ENCODE results near the gene GOLGA8B. TPM values are rescaled to one million over a fixed set of nuclear protein-coding genes. Genes with fewer than 3 reads are reported as not detected.

GOLGA8B gene
- total RNA-seq, 6 donors from 2014 or later: 29.8 to 788 (median 115) TPM

DNA sequence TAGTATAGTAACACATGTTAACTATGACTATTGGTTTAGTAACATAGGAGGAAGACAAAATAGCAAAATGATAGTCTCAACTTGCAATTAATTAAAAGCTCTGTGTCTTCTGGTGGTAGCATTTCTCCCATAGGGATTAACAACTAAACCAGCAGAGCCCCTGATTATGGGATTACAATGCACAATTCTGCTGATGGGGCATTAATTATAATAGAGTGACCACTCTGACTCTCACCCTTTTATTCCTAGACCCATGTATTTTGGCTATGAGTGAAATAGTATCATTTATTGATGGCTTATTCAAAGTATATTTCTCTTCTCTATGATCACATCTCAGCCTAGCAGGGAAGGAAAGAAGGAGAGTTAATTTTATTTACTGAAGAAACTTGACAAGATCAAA is 17.5 kb upstream of the GOLGA8B start:
- no peaks in the 10 kb centered on the region for H3K4me1 ChIP-seq
- DNase-seq (no peak), ATAC-seq (ENCODE audit: low FRiP score in 2 of 2) (no peak)
- H3K36me3 ChIP-seq: no peaks in the 10 kb centered on the region
- H3K4me3 ChIP-seq: no peak overlapping the region
- H3K9me3 ChIP-seq: no peaks in the 10 kb centered on the region
- no peak overlapping the region for H3K27ac ChIP-seq
- no peak for TF ChIP-seq EP300 (IDR thresholded peaks at IDR 0.05)
- TF ChIP-seq POLR2AphosphoS5 (IDR thresholded peaks at IDR 0.05): no peak
- TF ChIP-seq POLR2A (IDR thresholded peaks at IDR 0.05): no peak
- TF ChIP-seq, protein P1, sequence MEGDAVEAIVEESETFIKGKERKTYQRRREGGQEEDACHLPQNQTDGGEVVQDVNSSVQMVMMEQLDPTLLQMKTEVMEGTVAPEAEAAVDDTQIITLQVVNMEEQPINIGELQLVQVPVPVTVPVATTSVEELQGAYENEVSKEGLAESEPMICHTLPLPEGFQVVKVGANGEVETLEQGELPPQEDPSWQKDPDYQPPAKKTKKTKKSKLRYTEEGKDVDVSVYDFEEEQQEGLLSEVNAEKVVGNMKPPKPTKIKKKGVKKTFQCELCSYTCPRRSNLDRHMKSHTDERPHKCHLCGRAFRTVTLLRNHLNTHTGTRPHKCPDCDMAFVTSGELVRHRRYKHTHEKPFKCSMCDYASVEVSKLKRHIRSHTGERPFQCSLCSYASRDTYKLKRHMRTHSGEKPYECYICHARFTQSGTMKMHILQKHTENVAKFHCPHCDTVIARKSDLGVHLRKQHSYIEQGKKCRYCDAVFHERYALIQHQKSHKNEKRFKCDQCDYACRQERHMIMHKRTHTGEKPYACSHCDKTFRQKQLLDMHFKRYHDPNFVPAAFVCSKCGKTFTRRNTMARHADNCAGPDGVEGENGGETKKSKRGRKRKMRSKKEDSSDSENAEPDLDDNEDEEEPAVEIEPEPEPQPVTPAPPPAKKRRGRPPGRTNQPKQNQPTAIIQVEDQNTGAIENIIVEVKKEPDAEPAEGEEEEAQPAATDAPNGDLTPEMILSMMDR (IDR thresholded peaks at IDR 0.05): no peak
- H3K27me3 ChIP-seq: no peaks in the 10 kb centered on the region

DNA sequence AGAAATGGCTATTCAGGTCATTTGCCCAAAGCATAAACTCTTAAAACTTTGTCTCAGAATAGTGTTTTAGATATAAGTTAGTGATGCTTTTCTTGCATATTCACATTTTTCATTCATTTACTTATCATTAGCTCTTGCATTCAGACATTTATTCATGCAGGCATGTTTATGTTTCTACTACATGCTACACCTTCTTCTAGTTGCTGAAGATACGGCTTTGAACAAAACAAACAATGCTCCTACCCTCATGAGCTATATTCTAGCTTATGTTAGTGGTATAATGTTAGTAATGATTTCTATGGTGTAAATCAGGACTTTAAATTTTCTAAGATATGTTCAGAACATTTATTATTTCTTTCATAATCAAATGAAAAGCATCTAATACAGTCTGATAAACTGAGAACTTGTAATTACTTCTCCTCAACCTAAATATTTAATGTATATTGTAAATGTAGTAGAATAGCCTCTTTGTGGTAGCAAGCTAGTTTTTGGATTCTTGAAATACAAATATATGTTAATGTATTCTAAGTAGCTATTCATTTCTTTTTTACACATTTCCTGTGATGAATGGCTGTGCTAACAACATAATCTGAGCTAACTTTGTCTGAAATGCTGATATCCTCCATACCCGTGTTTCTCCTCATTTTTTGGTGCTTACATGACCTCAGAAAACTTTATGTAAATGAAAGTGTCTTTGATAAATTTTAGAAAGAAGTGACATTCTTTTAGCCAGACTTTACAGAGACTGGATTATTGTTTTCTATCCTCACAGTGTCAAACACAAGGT is 15.5 kb upstream of the GOLGA8B start:
- no peaks in the 10 kb centered on the region for H3K27me3 ChIP-seq
- no peaks in the 10 kb centered on the region for H3K9me3 ChIP-seq
- no peaks in the 10 kb centered on the region for H3K36me3 ChIP-seq
- no peak overlapping the region for H3K4me3 ChIP-seq
- no peak for DNase-seq
- no peak for ATAC-seq (ENCODE audit: low FRiP score in 2 of 2)
- no peak overlapping the region for H3K27ac ChIP-seq
- no peak for TF ChIP-seq POLR2AphosphoS5 (IDR thresholded peaks at IDR 0.05)
- no peak for TF ChIP-seq EP300 (IDR thresholded peaks at IDR 0.05)
- TF ChIP-seq POLR2A (IDR thresholded peaks at IDR 0.05): no peak
- TF ChIP-seq, protein P1 (IDR thresholded peaks at IDR 0.05): no peak
- 75 to 78% methylated on average over 2 of the region's 2 CpGs for WGBS, 2 donors
- H3K4me1 ChIP-seq: no peaks in the 10 kb centered on the region

DNA sequence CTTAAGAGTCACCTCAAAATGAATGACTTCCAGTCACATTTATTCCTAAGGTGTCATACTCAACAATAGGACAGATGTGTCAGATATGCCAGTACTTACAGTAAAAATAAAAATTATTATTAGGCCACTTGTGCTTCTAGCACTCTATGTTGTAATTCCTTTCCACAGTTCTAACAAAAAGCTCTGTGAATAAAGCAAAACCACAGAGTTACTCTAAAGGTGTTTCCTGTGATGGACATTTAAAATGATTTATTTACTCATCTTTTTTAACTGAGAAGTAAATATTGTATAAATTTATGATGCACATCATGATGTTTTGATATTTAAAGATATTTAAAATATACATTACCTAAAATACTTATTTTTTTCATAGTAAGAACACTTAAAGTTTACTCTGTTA is 13.9 kb upstream of the GOLGA8B start:
- H3K36me3 ChIP-seq: no peaks in the 10 kb centered on the region
- no peak overlapping the region for H3K27ac ChIP-seq
- no peaks in the 10 kb centered on the region for H3K27me3 ChIP-seq
- DNase-seq: no peak
- no peak for TF ChIP-seq EP300 (IDR thresholded peaks at IDR 0.05)
- no peak for TF ChIP-seq POLR2A (IDR thresholded peaks at IDR 0.05)
- TF ChIP-seq, protein P1 (IDR thresholded peaks at IDR 0.05): no peak
- no peak for TF ChIP-seq POLR2AphosphoS5 (IDR thresholded peaks at IDR 0.05)
- no peaks in the 10 kb centered on the region for H3K9me3 ChIP-seq
- no peak overlapping the region for H3K4me3 ChIP-seq
- no peaks in the 10 kb centered on the region for H3K4me1 ChIP-seq
- no peak for ATAC-seq (ENCODE audit: low FRiP score in 2 of 2)

DNA sequence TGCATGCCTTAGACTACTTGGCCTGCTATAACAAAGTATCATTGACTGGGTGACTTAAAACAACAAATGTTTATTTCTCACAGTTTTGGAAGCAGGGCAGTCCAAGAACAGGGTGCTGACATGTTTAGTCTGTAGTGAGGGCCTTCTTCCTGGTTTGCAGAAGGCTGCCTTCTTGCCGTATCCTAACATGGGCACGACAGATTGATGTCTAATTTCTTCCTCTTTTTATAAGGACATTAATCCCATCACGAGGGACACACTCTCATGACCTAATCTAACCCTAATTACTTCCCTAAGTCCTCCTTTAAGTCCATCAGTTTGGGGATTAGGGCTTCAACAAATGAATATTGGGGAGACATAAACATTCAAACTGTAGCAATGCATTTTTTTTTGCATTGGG is 10.9 kb upstream of the GOLGA8B start:
- Histone ChIP-seq H3K27me3 (no peaks in the 10 kb centered on the region), H3K4me3 (no peak overlapping the region), H3K27ac (no peak overlapping the region), H3K9me3 (no peaks in the 10 kb centered on the region), H3K36me3 (no peaks in the 10 kb centered on the region), H3K4me1 (no peaks in the 10 kb centered on the region)
- 32 to 39% methylated on average over 3 of the region's 3 CpGs for WGBS, 2 donors
- ATAC-seq (ENCODE audit: low FRiP score in 2 of 2) (no peak), DNase-seq (no peak)
- TF ChIP-seq POLR2A (IDR thresholded peaks at IDR 0.05) (no peak), EP300 (IDR thresholded peaks at IDR 0.05) (no peak), POLR2AphosphoS5 (IDR thresholded peaks at IDR 0.05) (no peak)
- TF ChIP-seq, protein P1 (IDR thresholded peaks at IDR 0.05): no peak

DNA sequence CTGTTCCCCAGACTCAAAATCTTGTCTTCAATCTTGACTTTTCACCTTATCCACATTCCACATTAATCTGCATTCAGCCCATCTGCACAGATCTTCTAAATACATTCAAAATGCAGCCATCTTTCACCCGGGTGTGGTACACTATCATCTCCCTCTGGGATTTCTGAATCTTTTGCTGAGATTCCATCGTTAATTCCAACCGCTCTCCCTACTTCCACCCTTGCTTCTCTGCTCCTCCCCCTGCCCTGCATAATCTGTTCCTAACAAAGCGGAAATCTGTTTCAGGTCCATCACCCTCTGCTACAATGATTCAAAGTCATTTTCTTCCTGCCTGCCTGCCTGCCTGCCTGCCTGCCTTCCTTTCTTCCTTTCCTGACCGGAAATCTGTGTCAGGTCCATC is 7.9 kb upstream of the GOLGA8B start:
- DNase-seq: no peak
- no peaks in the 10 kb centered on the region for H3K4me1 ChIP-seq
- H3K9me3 ChIP-seq: no peaks in the 10 kb centered on the region
- H3K27me3 ChIP-seq: no peaks in the 10 kb centered on the region
- H3K4me3 ChIP-seq: no peak overlapping the region
- ATAC-seq (ENCODE audit: low FRiP score in 2 of 2): no peak
- TF ChIP-seq POLR2A (IDR thresholded peaks at IDR 0.05): no peak
- TF ChIP-seq, protein P1 (IDR thresholded peaks at IDR 0.05): no peak
- no peak for TF ChIP-seq EP300 (IDR thresholded peaks at IDR 0.05)
- no peak for TF ChIP-seq POLR2AphosphoS5 (IDR thresholded peaks at IDR 0.05)
- 60 to 64% methylated on average over 5 of the region's 5 CpGs for WGBS, 2 donors
- no peaks in the 10 kb centered on the region for H3K36me3 ChIP-seq
- no peak overlapping the region for H3K27ac ChIP-seq
